Ovary (tissue), 9 donors: ENCODE measurements around the gene KLHL35. TPM values are rescaled to one million over a fixed set of nuclear protein-coding genes. Genes with fewer than 3 reads are reported as not detected.
"Not testable (repeated sequence)": the region's sequence is repeated elsewhere in the genome, so short reads cannot be mapped to it uniquely, and the experiment has no call there.

Experiments used
- DNase-seq, 5 donors: peaks; one replicate each; pipeline ENCODE4 v3.0.0-alpha.2; 2019 to 2020
- H3K27ac ChIP-seq, 2 donors: fragments of 200-600 bp; one replicate each; pipeline versions ENCODE4 v1.5.1 to v1.8.0; 2019 to 2022
- H3K27me3 ChIP-seq: fragments of 200-600 bp; one replicate; pipeline ENCODE4 v1.8.0; 2022
- H3K36me3 ChIP-seq: fragments of 200-600 bp; sonication (generic); one replicate; pipeline ENCODE4 v1.5.1; 2019
- H3K4me1 ChIP-seq: one replicate; pipeline ENCODE4 v1.8.1; 2013; ENCODE audit warnings: mild to moderate bottlenecking, moderate library complexity; ENCODE audit not compliant: insufficient read depth
- H3K4me3 ChIP-seq: fragments of 200-600 bp; sonication (generic); one replicate; pipeline ENCODE4 v1.5.1; 2017
- H3K9me3 ChIP-seq, 2 donors: fragments of 200-600 bp in 1 of 2; sonication (generic) in 1 of 2; one replicate each; pipeline versions ENCODE4 v1.5.1 to v1.8.1; 2013 to 2019; ENCODE audit warnings: mild to moderate bottlenecking in 1 of 2, moderate library complexity in 1 of 2
- EP300 ChIP-seq: sonication (generic); formaldehyde crosslinking; IDR thresholded peaks from one replicate; pipeline ENCODE4 v1.6.1; 2017; ENCODE audit warnings: antibody characterized with exemption
- POLR2A ChIP-seq: fragments of 450-650 bp; IDR thresholded peaks from one replicate; pipeline ENCODE4 v1.6.1; 2017; ENCODE audit warnings: antibody characterized with exemption, mild to moderate bottlenecking, moderate library complexity
- WGBS, 3 donors: extraction: QIAGEN DNeasy Blood & Tissue Kit in 1 of 3; methylation state at CpG; one replicate each; pipeline versions ENCODE4 v1.1.5 to v1.1.7; 2013 to 2017; 5-methylcytosine and 5-hydroxymethylcytosine counted together
- intact Hi-C, 4 donors: fragments of 100-400 bp; cut with DNase I; formaldehyde crosslinking; loops; one replicate each; pipeline versions ENCODE4 v1.11.0 to v1.15.1; 2022 to 2023
- polyA plus RNA-seq, 2 donors: library from polyadenylated mRNA; stranded (reverse); fragments of 200-250 nt in 1 of 2; fragments of 350-450 nt in 1 of 2; fragmentation: Illumina TruSeq in 1 of 2; extraction: RNeasy Lipid Tissue Mini Kit (QIAGEN cat#74804) in 1 of 2; gene quantifications; one replicate each; pipeline ENCODE4 v1.2.3, GENCODE V29; 2013 to 2014
- total RNA-seq, 7 donors: library from RNA; depleted of rRNA in 2 of 7; stranded (reverse); fragments of >200 nt in 2 of 7; fragmentation: NEBNext Ultra II Directional in 3 of 7; extraction: Animal tissue kit (Norgen Biotek cat#: 25700) in 3 of 7; gene quantifications; one replicate each; pipeline versions ENCODE4 v1.1.0 to v1.2.4, GENCODE V29; 2016 to 2023
- TF ChIP-seq, protein P1 (sequence below), 3 donors: fragments of 450-650 bp in 2 of 3; fragments of 200-600 bp in 1 of 3; IDR thresholded peaks; one replicate each; pipeline versions ENCODE4 v1.5.1 to v1.8.0; 2016 to 2022; ENCODE audit warnings: antibody characterized with exemption in 3 of 3, mild to moderate bottlenecking in 1 of 3
- donor health status: DM: no; HTN: no; CAD: no; lungs with moderate emphysema.
- donor health status: DM: no; HTN: no; CAD: no.
- donor health status: Bipolar disorder and iron deficiency.
- donor health status: DM: yes; HTN: yes; CAD: no.
- donor health status: DM: no; HTN: no; CAD: no.
- donor health status: DM: yes; HTN: yes; CAD: no.

KLHL35 gene
- total and polyA plus RNA-seq, 9 donors, result 0.07 to 1.1 (median 0.34) TPM; not detected in 2

DNA sequence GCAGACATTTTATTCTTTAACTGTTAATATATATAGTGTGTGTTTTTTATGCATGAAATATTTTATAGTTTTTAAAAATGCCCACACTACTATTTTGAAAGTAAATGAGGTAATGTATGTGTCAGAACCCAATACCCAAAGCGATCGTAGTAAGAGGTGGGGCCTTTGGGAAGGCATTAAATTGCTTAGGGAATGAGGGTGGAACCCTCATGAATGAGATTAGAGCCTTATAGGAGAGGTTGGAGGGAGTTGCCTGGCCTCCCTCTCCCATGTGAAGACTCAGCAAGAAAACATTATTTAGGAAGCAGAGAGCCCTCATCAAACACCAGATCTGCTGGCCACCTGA lies 11.1 kb downstream of the KLHL35 start:
- H3K27me3 ChIP-seq, result no peaks in the 10 kb centered on the region
- WGBS, 3 donors, result 44 to 60% (median 49%) methylated on average over 2 of the region's 2 CpGs
- H3K27ac ChIP-seq, result no peak overlapping the region
- no peak overlapping the region for H3K4me3 ChIP-seq
- H3K36me3 ChIP-seq, result no peaks in the 10 kb centered on the region
- TF ChIP-seq EP300, result no peak
- no peak for TF ChIP-seq POLR2A
- TF ChIP-seq, protein P1, sequence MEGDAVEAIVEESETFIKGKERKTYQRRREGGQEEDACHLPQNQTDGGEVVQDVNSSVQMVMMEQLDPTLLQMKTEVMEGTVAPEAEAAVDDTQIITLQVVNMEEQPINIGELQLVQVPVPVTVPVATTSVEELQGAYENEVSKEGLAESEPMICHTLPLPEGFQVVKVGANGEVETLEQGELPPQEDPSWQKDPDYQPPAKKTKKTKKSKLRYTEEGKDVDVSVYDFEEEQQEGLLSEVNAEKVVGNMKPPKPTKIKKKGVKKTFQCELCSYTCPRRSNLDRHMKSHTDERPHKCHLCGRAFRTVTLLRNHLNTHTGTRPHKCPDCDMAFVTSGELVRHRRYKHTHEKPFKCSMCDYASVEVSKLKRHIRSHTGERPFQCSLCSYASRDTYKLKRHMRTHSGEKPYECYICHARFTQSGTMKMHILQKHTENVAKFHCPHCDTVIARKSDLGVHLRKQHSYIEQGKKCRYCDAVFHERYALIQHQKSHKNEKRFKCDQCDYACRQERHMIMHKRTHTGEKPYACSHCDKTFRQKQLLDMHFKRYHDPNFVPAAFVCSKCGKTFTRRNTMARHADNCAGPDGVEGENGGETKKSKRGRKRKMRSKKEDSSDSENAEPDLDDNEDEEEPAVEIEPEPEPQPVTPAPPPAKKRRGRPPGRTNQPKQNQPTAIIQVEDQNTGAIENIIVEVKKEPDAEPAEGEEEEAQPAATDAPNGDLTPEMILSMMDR (IDR thresholded peaks at IDR 0.05), result no peak
- no peaks in the 10 kb centered on the region for H3K4me1 ChIP-seq
- H3K9me3 ChIP-seq, result no peaks in the 10 kb centered on the region
- no peak for DNase-seq
- intact Hi-C loops, result no loop called here

DNA sequence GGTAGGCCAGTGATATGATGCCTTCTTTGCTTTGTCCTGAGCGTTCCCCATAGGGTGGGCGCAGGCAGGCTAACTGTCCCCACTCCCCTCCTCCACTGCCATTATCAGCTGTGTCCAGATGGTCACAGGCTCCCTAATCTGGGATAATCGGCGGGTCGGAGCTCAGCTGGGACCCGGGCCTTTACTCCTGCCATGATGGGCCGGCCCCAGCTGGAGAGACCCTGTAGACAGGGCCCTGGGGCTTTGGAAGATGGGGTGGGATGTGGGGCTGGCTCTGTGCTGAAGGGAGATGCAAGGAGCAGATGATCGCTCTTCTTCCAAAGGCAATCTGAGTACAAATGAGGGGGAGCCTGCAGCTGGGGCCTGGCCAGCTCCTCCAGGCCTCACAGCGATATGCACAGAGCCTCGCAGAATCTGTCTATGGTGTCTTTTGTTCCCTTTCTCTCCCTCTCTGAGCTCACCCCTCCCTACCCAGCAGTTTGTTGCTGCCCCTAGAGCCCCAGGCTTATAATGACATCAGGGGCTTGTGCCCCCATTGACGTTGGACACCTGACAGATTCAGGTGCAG lies 11.9 kb downstream of the KLHL35 start:
- TF ChIP-seq, protein P1 (IDR thresholded peaks at IDR 0.05), result no peak
- no peak for TF ChIP-seq EP300
- TF ChIP-seq POLR2A, result no peak
- no peak for DNase-seq
- Histone ChIP-seq H3K9me3 (no peaks in the 10 kb centered on the region), H3K27ac (no peak overlapping the region), H3K4me3 (no peak overlapping the region), H3K36me3 (no peaks in the 10 kb centered on the region), H3K4me1 (no peaks in the 10 kb centered on the region), H3K27me3 (no peaks in the 10 kb centered on the region)
- 52 to 68% (median 60%) methylated on average over 11 of the region's 11 CpGs for WGBS, 3 donors
- intact Hi-C loops, result no loop called here

GRCh38 chr11:75420224-75421034 lies 12.6 kb downstream of the KLHL35 start:
- intact Hi-C loops, result no loop called here
- WGBS, 3 donors, result 89 to 90% (median 90%) methylated on average over 14 of the region's 14 CpGs
- Histone ChIP-seq H3K27me3 (no peaks in the 10 kb centered on the region), H3K27ac (no peak overlapping the region), H3K9me3 (no peaks in the 10 kb centered on the region), H3K36me3 (no peaks in the 10 kb centered on the region), H3K4me3 (no peak overlapping the region), H3K4me1 (no peaks in the 10 kb centered on the region)
- TF ChIP-seq EP300, result no peak
- no peak for TF ChIP-seq POLR2A
- TF ChIP-seq, protein P1 (IDR thresholded peaks at IDR 0.05), result no peak
- no peak for DNase-seq

DNA sequence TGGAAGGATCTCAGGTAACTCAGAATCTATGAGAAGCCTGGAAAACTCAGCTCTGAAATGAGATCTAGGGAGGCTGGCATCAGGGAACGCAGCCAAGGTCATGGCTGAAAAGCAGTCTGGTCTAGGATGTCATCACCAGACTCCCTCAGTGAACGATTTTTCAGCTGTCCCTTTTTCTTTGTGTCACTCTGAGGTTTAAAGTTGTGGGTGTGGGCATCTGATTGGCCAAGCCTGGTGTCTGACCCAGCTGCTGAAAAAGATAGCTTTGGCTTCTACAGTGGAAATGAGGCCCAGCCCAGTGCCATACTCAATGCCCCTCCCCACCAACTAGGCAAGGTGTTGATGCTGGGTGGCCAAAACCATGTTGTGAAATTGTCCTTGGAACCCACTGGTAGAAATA lies 19.1 kb downstream of the KLHL35 start:
- intact Hi-C loops, result no loop called here
- TF ChIP-seq POLR2A (no peak), EP300 (no peak)
- TF ChIP-seq, protein P1 (IDR thresholded peaks at IDR 0.05), result no peak
- Histone ChIP-seq H3K4me1 (no peaks in the 10 kb centered on the region), H3K36me3 (no peaks in the 10 kb centered on the region), H3K27ac (no peak overlapping the region), H3K9me3 (no peaks in the 10 kb centered on the region), H3K4me3 (no peak overlapping the region), H3K27me3 (no peaks in the 10 kb centered on the region)
- no peak for DNase-seq
- WGBS, 3 donors, result 69 to 76% (median 69%) methylated on average over 2 of the region's 2 CpGs

- H3K4me3 ChIP-seq, H3K27ac ChIP-seq, H3K9me3 ChIP-seq, DNase-seq, intact Hi-C loops, H3K4me1 ChIP-seq, H3K36me3 ChIP-seq, H3K27me3 ChIP-seq: not testable (repeated sequence)
- WGBS, 3 donors, result 72 to 77% (median 73%) methylated on average over 10 of the region's 10 CpGs
Observed at GRCh38 chr11:75413146-75413545, 19.9 kb downstream of the KLHL35 start.

DNA sequence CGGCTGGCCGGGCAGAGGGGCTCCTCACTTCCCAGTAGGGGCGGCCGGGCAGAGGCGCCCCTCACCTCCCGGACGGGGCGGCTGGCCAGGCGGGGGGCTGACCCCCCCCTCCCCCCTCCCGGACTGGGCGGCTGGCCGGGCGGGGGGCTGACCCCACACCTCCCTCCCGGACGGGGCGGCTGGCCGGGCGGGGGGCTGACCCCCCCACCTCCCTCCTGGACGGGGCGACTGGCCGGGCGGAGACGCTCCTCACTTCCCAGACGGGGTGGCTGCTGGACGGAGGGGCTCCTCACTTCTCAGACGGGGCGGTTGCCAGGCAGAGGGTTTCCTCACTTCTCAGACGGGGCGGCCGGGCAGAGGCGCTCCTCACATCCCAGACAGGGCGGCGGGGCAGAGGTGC lies 23.0 kb downstream of the KLHL35 start:
- H3K9me3 ChIP-seq, H3K36me3 ChIP-seq, H3K27me3 ChIP-seq, intact Hi-C loops, H3K27ac ChIP-seq, H3K4me1 ChIP-seq, DNase-seq, H3K4me3 ChIP-seq: not testable (repeated sequence)
- 86 to 97% (median 93%) methylated on average over 6 to 26 of the region's 33 CpGs for WGBS, 3 donors
